NCI-H345 (cell line): Measurements from ENCODE around the gene SLC25A34.
"Not testable (repeated sequence)": the region's sequence is repeated elsewhere in the genome, so short reads cannot be mapped to it uniquely, and the experiment has no call there.

Experiments
- DNase-seq: peaks from one replicate; lab custom pipeline; 2025; lab: John Stamatoyannopoulos, UW

SLC25A34 gene

GRCh38 chr1:15736038-15736891 is at the start of gene SLC25A34:
Gene SLC25A34 (plus strand): TSS chr1:15736258. CDS start chr1:15736486, 228 bp downstream.
- peak; percentile 80 for DNase-seq

GRCh38 chr1:15687446-15687845 is 48.6 kb upstream of the SLC25A34 start:
- no peak for DNase-seq

GRCh38 chr1:15690317-15690716 is 45.7 kb upstream of the SLC25A34 start:
- no peak for DNase-seq

- no peak for DNase-seq
Observed at GRCh38 chr1:15691434-15692032, 44.5 kb upstream of the SLC25A34 start.

GRCh38 chr1:15692121-15692682 is 43.9 kb upstream of the SLC25A34 start:
- DNase-seq: no peak

- DNase-seq: no peak
Observed at GRCh38 chr1:15693371-15693770, 42.7 kb upstream of the SLC25A34 start.

- no peak for DNase-seq
Observed at GRCh38 chr1:15696956-15697521, 39.0 kb upstream of the SLC25A34 start.

- no peak for DNase-seq
Observed at GRCh38 chr1:15698201-15698600, 37.9 kb upstream of the SLC25A34 start.

- DNase-seq: not testable (repeated sequence)
Observed at GRCh38 chr1:15699321-15699720, 36.7 kb upstream of the SLC25A34 start.

GRCh38 chr1:15700508-15700907 is 35.5 kb upstream of the SLC25A34 start:
- no peak for DNase-seq

GRCh38 chr1:15701784-15702183 is 34.3 kb upstream of the SLC25A34 start:
- DNase-seq: no peak

- no peak for DNase-seq
Observed at GRCh38 chr1:15702722-15703550, 33.1 kb upstream of the SLC25A34 start.

GRCh38 chr1:15703562-15703961 is 32.5 kb upstream of the SLC25A34 start:
- no peak for DNase-seq

GRCh38 chr1:15704526-15705183 is 31.4 kb upstream of the SLC25A34 start:
- no peak for DNase-seq

GRCh38 chr1:15705184-15705566 is 30.9 kb upstream of the SLC25A34 start:
- no peak for DNase-seq

- DNase-seq: no peak
Observed at GRCh38 chr1:15706751-15707150, 29.3 kb upstream of the SLC25A34 start.

GRCh38 chr1:15707239-15707925 is 28.7 kb upstream of the SLC25A34 start:
- DNase-seq: no peak

- DNase-seq: no peak
Observed at GRCh38 chr1:15708486-15709137, 27.4 kb upstream of the SLC25A34 start.

- DNase-seq: no peak
Observed at GRCh38 chr1:15709226-15709625, 26.8 kb upstream of the SLC25A34 start.

- no peak for DNase-seq
Observed at GRCh38 chr1:15712168-15712567, 23.9 kb upstream of the SLC25A34 start.
